Liver (tissue), 9 donors: ENCODE data around the gene IFNA4. TPM values are rescaled to one million over a fixed set of nuclear protein-coding genes. Genes with fewer than 3 reads are reported as not detected.

Experiments used
- DNase-seq: peaks from one replicate; pipeline ENCODE4 v3.0.0-alpha.2; 2017; ENCODE audit warnings: low spot score
- H3K27ac ChIP-seq, 2 donors: one replicate each; pipeline ENCODE4 v1.7.0; 2013; ENCODE audit warnings: inconsistent platforms in 2 of 2, low read length in 2 of 2, control low read depth in 1 of 2, low read depth in 1 of 2, mild to moderate bottlenecking in 1 of 2
- H3K27me3 ChIP-seq, 4 donors: one replicate each; pipeline versions ENCODE4 v1.6.1 to v1.7.0; 2013; ENCODE audit warnings: low read length in 3 of 4, inconsistent platforms in 1 of 4, mild to moderate bottlenecking in 1 of 4, moderate library complexity in 1 of 4; ENCODE audit not compliant: control insufficient read depth in 4 of 4, insufficient read depth in 4 of 4
- H3K36me3 ChIP-seq, 4 donors: one replicate each; pipeline versions ENCODE4 v1.6.1 to v1.7.0; 2013; ENCODE audit warnings: low read length in 3 of 4, mild to moderate bottlenecking in 3 of 4, low read depth in 1 of 4, moderate library complexity in 1 of 4; ENCODE audit not compliant: control insufficient read depth in 4 of 4, insufficient read depth in 3 of 4
- H3K4me1 ChIP-seq, 4 donors: one replicate each; pipeline versions ENCODE4 v1.6.1 to v1.7.0; 2013; ENCODE audit warnings: low read length in 3 of 4, mild to moderate bottlenecking in 3 of 4, moderate library complexity in 1 of 4; ENCODE audit not compliant: control insufficient read depth in 4 of 4, insufficient read depth in 4 of 4
- H3K4me3 ChIP-seq, 3 donors: one replicate each; pipeline versions ENCODE4 v1.6.1 to v1.7.0; 2013; ENCODE audit warnings: low read length in 3 of 3, control low read depth in 1 of 3, low read depth in 1 of 3, mild to moderate bottlenecking in 1 of 3
- H3K9ac ChIP-seq, 2 donors: one replicate each; pipeline ENCODE4 v1.7.0; 2013; ENCODE audit warnings: low read length in 2 of 2, mild to moderate bottlenecking in 2 of 2, moderate library complexity in 2 of 2, control low read depth in 1 of 2, low read depth in 1 of 2
- H3K9me3 ChIP-seq, 4 donors: one replicate each; pipeline versions ENCODE4 v1.6.1 to v1.7.0; 2013; ENCODE audit warnings: low read length in 3 of 4; ENCODE audit not compliant: control insufficient read depth in 4 of 4
- CTCF ChIP-seq: fragments of 150-350 bp; IDR thresholded peaks from 2 replicates; pipeline ENCODE4 v1.5.1; 2017; ENCODE audit warnings: improper control_type of control experiment, low read depth, low read length; ENCODE audit not compliant: missing input control
- EGR1 ChIP-seq, 2 donors: IDR thresholded peaks; 2 replicates each; pipeline ENCODE4 v1.6.1; 2016 to 2018; ENCODE audit warnings: antibody characterized with exemption in 2 of 2, low read depth in 2 of 2
- FOXA1 ChIP-seq: IDR thresholded peaks from 2 replicates; pipeline ENCODE4 v1.6.1; 2016; ENCODE audit warnings: antibody characterized with exemption
- FOXA2 ChIP-seq: IDR thresholded peaks from 2 replicates; pipeline ENCODE4 v1.6.1; 2016; ENCODE audit warnings: antibody characterized with exemption
- GABPA ChIP-seq, 2 donors: IDR thresholded peaks in 1 of 2; conservative IDR thresholded peaks in 1 of 2; 2 replicates each; pipeline ENCODE4 v1.6.1; 2016; ENCODE audit warnings: antibody characterized with exemption in 2 of 2, mild to moderate bottlenecking in 1 of 2, moderate library complexity in 1 of 2
- HNF4A ChIP-seq, 2 donors: conservative IDR thresholded peaks; 2 replicates each; pipeline ENCODE4 v1.6.1; 2016; ENCODE audit warnings: antibody characterized with exemption in 2 of 2, mild to moderate bottlenecking in 2 of 2
- HNF4G ChIP-seq: IDR thresholded peaks from 2 replicates; pipeline ENCODE4 v1.6.1; 2016; ENCODE audit warnings: antibody characterized with exemption
- JUND ChIP-seq, 2 donors: IDR thresholded peaks; 2 replicates each; pipeline ENCODE4 v1.6.1; 2016; ENCODE audit warnings: antibody characterized with exemption in 2 of 2
- NR2F2 ChIP-seq: IDR thresholded peaks from 2 replicates; pipeline ENCODE4 v1.6.1; 2016; ENCODE audit warnings: antibody characterized with exemption
- RAD21 ChIP-seq, 2 donors: IDR thresholded peaks; 2 replicates each; pipeline ENCODE4 v1.6.1; 2016; ENCODE audit warnings: antibody characterized with exemption in 2 of 2, mild to moderate bottlenecking in 2 of 2
- RXRA ChIP-seq, 2 donors: IDR thresholded peaks; 2 replicates each; pipeline ENCODE4 v1.6.1; 2017 to 2018; ENCODE audit warnings: antibody characterized with exemption in 2 of 2, mild to moderate bottlenecking in 1 of 2
- SP1 ChIP-seq: IDR thresholded peaks from 2 replicates; pipeline ENCODE4 v1.6.1; 2018; ENCODE audit warnings: antibody characterized with exemption, mild to moderate bottlenecking
- TAF1 ChIP-seq: conservative IDR thresholded peaks from 2 replicates; pipeline ENCODE4 v1.6.1; 2016; ENCODE audit warnings: antibody characterized with exemption, mild to moderate bottlenecking
- YY1 ChIP-seq: IDR thresholded peaks from 2 replicates; pipeline ENCODE4 v1.6.1; 2016; ENCODE audit warnings: antibody characterized with exemption, mild to moderate bottlenecking
- WGBS: extraction: QIAGEN DNeasy Blood & Tissue Kit; methylation state at CpG from one replicate; pipeline ENCODE4 v1.1.7; 2013; 5-methylcytosine and 5-hydroxymethylcytosine counted together
- polyA plus RNA-seq, 2 donors: library from polyadenylated mRNA; stranded (reverse) in 1 of 2; unstranded in 1 of 2; fragments of 200-250 nt in 1 of 2; fragments of >200 nt in 1 of 2; fragmentation: Nextera tagmentation in 1 of 2; extraction: Ambion mirVana in 1 of 2; gene quantifications; one replicate each; pipeline versions ENCODE4 v1.2.1 to v1.2.3, GENCODE V29; 2013 to 2015
- total RNA-seq, 2 donors: library from RNA; depleted of rRNA; stranded (reverse); fragments of >200 nt; gene quantifications; one replicate each; pipeline ENCODE4 v1.2.3, GENCODE V29; 2014
- TF ChIP-seq, protein P1 (sequence below): IDR thresholded peaks from 2 replicates; pipeline ENCODE4 v1.6.1; 2016; ENCODE audit warnings: antibody characterized with exemption
- TF ChIP-seq, protein P2 (sequence below): IDR thresholded peaks from 2 replicates; pipeline ENCODE4 v1.6.1; 2016; ENCODE audit warnings: antibody characterized with exemption
- TF ChIP-seq, protein P3 (sequence below): IDR thresholded peaks from 2 replicates; pipeline ENCODE4 v1.6.1; 2016; ENCODE audit warnings: antibody characterized with exemption, mild to moderate bottlenecking
- TF ChIP-seq, protein P4 (sequence below): IDR thresholded peaks from 2 replicates; pipeline ENCODE4 v1.6.1; 2016; ENCODE audit warnings: antibody characterized with exemption
- donor health status: healthy.
- donor health status: healthy.
- donor health status: healthy.
- donor health status: healthy.
- donor health status: healthy.

The IFNA4 gene
- total and polyA plus RNA-seq, 4 donors: not detected

- Histone ChIP-seq H3K27ac (no peak overlapping the region), H3K36me3 (no peaks in the 10 kb centered on the region), H3K9me3 (no peaks in the 10 kb centered on the region), H3K4me3 (no peak overlapping the region), H3K9ac (no peak overlapping the region), H3K4me1 (no peaks in the 10 kb centered on the region), H3K27me3 (no peaks in the 10 kb centered on the region)
- DNase-seq: no peak
- no peak for TF ChIP-seq RXRA (IDR thresholded peaks at IDR 0.05)
- TF ChIP-seq GABPA (IDR thresholded peaks at IDR 0.05 in 1 of 2, conservative IDR thresholded peaks at IDR 0.05 in 1 of 2): no peak
- 81% methylated on average over 2 of the region's 2 CpGs for WGBS
Observed at GRCh38 chr9:21174671-21175070, 12.7 kb downstream of the IFNA4 start.

GRCh38 chr9:21172156-21172555 lies 15.2 kb downstream of the IFNA4 start:
- H3K36me3 ChIP-seq: no peaks in the 10 kb centered on the region
- no peak for DNase-seq
- H3K4me1 ChIP-seq: no peaks in the 10 kb centered on the region
- H3K4me3 ChIP-seq: no peak overlapping the region
- no peaks in the 10 kb centered on the region for H3K9me3 ChIP-seq
- H3K9ac ChIP-seq: no peak overlapping the region
- no peaks in the 10 kb centered on the region for H3K27me3 ChIP-seq
- no peak for TF ChIP-seq RXRA (IDR thresholded peaks at IDR 0.05)
- no peak for TF ChIP-seq EGR1 (IDR thresholded peaks at IDR 0.05; ENCODE audit: low read depth in 2 of 2)
- TF ChIP-seq RAD21 (IDR thresholded peaks at IDR 0.05): no peak
- no peak for TF ChIP-seq FOXA1
- TF ChIP-seq, protein P1, sequence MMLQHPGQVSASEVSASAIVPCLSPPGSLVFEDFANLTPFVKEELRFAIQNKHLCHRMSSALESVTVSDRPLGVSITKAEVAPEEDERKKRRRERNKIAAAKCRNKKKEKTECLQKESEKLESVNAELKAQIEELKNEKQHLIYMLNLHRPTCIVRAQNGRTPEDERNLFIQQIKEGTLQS: no peak
- TF ChIP-seq, protein P2, sequence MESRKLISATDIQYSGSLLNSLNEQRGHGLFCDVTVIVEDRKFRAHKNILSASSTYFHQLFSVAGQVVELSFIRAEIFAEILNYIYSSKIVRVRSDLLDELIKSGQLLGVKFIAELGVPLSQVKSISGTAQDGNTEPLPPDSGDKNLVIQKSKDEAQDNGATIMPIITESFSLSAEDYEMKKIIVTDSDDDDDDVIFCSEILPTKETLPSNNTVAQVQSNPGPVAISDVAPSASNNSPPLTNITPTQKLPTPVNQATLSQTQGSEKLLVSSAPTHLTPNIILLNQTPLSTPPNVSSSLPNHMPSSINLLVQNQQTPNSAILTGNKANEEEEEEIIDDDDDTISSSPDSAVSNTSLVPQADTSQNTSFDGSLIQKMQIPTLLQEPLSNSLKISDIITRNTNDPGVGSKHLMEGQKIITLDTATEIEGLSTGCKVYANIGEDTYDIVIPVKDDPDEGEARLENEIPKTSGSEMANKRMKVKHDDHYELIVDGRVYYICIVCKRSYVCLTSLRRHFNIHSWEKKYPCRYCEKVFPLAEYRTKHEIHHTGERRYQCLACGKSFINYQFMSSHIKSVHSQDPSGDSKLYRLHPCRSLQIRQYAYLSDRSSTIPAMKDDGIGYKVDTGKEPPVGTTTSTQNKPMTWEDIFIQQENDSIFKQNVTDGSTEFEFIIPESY: no peak
- no peak for TF ChIP-seq SP1
- TF ChIP-seq FOXA2: no peak
- no peak for TF ChIP-seq YY1
- no peak for TF ChIP-seq HNF4A (conservative IDR thresholded peaks at IDR 0.05)
- TF ChIP-seq GABPA (IDR thresholded peaks at IDR 0.05 in 1 of 2, conservative IDR thresholded peaks at IDR 0.05 in 1 of 2): no peak
- TF ChIP-seq TAF1: no peak
- TF ChIP-seq, protein P3, sequence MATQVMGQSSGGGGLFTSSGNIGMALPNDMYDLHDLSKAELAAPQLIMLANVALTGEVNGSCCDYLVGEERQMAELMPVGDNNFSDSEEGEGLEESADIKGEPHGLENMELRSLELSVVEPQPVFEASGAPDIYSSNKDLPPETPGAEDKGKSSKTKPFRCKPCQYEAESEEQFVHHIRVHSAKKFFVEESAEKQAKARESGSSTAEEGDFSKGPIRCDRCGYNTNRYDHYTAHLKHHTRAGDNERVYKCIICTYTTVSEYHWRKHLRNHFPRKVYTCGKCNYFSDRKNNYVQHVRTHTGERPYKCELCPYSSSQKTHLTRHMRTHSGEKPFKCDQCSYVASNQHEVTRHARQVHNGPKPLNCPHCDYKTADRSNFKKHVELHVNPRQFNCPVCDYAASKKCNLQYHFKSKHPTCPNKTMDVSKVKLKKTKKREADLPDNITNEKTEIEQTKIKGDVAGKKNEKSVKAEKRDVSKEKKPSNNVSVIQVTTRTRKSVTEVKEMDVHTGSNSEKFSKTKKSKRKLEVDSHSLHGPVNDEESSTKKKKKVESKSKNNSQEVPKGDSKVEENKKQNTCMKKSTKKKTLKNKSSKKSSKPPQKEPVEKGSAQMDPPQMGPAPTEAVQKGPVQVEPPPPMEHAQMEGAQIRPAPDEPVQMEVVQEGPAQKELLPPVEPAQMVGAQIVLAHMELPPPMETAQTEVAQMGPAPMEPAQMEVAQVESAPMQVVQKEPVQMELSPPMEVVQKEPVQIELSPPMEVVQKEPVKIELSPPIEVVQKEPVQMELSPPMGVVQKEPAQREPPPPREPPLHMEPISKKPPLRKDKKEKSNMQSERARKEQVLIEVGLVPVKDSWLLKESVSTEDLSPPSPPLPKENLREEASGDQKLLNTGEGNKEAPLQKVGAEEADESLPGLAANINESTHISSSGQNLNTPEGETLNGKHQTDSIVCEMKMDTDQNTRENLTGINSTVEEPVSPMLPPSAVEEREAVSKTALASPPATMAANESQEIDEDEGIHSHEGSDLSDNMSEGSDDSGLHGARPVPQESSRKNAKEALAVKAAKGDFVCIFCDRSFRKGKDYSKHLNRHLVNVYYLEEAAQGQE: no peak
- no peak for TF ChIP-seq HNF4G
- TF ChIP-seq, protein P4, sequence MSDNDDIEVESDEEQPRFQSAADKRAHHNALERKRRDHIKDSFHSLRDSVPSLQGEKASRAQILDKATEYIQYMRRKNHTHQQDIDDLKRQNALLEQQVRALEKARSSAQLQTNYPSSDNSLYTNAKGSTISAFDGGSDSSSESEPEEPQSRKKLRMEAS: no peak
- no peak for TF ChIP-seq JUND (IDR thresholded peaks at IDR 0.05)
- TF ChIP-seq NR2F2: no peak
- no peak for TF ChIP-seq CTCF
- H3K27ac ChIP-seq: no peak overlapping the region
- 81% methylated on average over 3 of the region's 3 CpGs for WGBS
